Epidermal melanocyte (primary cell): ENCODE measurements around the gene TANC1.

Experiments used
- DNase-seq: peaks from one replicate; pipeline ENCODE4 v3.0.0; 2011; ENCODE audit warnings: low spot score; ENCODE audit not compliant: insufficient read length

The TANC1 gene

GRCh38 chr2:159111346-159111927 lies 143.0 kb downstream of the TANC1 start:
- DNase-seq = no peak

DNA sequence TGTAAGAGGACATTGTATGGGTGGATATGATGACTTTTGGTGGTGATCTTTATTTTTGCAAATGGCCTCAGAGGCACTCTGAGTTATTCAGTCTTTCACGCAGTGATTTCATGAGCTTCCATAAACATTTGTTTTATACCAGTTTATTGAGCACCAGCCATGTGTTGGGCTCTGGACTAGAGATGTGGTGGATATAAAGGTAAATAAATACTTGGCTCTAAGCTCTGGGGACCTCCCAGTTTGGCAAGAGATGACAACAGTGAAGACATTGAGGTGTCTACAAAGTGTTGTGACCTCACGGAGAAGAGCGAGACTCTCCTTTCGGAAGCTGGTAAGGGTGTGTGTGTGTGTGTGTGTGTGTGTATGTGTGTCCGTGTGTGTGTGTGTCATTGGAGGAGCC lies 146.4 kb downstream of the TANC1 start:
- no peak for DNase-seq

DNA sequence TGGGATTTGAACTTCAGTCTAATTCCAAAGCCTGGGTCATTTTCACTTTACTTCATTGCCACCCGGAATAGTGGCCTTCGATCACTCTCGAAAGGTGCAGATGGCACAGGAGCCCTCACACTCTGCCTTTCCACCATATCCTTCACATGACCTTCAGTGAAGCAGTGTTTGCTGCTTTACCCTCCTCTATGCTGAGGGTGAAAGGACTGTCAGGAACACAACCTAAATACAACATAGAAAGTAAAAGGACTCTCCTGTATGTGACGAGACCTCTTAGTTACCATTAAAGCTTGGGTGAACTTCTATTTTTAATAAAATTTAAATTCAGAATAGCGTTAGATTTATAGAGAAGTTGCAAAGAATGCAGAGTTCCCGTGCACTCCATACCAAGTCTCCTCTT lies 148.5 kb downstream of the TANC1 start:
- no peak for DNase-seq

- no peak for DNase-seq
Observed at GRCh38 chr2:159117658-159118057, 149.2 kb downstream of the TANC1 start.

- DNase-seq = no peak
Observed at GRCh38 chr2:159118115-159118858, 149.8 kb downstream of the TANC1 start.

DNA sequence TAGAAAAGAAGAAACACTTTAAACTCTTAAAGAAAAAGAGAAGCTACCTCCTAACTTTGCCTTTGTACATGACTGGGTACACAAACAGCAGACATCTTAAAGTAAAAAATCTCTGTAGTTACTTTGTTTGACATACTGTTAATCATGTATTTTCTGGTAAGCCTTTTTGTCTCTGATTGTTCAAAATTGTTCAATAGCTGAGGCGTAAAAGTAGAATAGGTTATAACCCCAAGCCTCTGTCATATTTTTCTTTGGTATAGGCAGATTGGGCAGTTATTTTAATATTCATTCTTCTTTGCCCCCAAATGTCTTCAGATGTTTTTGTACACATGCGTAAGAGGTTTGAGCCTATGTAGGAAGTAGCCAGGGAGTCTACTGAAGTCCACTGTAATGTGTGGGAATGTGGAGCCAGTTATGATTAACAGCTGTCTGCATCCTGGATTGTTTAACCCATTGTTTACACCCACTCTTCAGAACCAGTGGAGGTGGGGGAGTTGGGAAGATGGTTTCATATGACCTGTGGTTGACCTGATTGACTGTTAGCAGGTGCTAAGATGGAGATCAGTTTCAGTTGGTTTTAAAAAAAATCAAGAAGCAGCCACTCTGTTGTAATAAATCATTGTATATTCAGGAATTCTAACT lies 150.5 kb downstream of the TANC1 start:
- no peak for DNase-seq

DNA sequence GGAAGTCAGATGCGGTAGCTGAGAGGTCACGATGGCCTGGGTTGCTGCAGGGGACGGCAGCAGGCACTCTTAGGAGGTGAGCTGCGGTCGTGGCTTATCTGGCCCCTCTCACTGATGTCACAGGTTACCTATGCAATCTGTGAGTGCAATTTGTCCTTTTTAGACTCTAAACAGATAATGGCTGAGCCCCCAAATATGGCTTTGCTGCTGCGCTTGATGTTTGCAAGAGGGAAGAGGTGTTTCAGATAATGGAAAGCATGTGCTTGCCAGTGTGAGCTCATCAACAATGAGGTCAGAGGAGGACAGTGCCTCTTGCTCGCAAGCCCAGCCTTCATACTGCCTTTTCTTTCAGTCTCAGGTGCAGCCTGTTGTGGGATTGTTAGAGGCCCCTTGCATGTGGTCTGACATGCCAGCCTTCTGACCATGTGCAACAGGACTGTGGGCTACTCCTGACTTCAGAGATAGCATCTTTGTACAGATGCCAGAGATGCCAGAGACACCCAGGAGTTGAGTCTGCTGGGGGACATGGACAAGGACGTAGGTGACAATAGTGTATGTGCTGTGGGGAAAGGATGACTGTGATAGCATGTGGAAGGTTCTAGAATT lies 151.3 kb downstream of the TANC1 start:
- no peak for DNase-seq

DNA sequence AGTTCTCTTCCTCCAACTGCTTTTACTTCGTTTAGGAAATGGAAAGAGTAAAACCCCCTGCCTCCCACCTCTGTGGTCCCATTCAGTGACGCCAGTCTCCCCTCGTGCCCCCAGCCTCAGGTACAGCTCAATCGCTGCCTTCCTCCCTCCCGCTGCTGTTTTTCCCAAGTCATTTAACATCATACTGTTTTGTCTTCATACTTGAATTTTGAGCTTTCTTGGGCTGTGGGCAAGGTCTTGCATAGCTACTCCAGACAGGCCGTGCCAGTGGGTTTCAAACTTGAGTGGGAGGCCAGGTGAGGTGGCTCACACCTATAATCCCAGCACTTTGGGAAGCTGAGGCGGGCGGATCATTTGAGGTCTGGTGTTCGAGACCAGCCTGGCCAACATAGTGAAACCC lies 155.3 kb downstream of the TANC1 start:
- no peak for DNase-seq

- peak; percentile 31 for DNase-seq
Observed at GRCh38 chr2:159124441-159124911, 156.0 kb downstream of the TANC1 start.

- DNase-seq = no peak
Observed at GRCh38 chr2:159124931-159125467, 156.6 kb downstream of the TANC1 start.

GRCh38 chr2:159125858-159126257 lies 157.4 kb downstream of the TANC1 start:
- DNase-seq = no peak

GRCh38 chr2:159126432-159127022 lies 158.1 kb downstream of the TANC1 start:
- no peak for DNase-seq

GRCh38 chr2:159128191-159128590 lies 159.8 kb downstream of the TANC1 start:
- DNase-seq = no peak

DNA sequence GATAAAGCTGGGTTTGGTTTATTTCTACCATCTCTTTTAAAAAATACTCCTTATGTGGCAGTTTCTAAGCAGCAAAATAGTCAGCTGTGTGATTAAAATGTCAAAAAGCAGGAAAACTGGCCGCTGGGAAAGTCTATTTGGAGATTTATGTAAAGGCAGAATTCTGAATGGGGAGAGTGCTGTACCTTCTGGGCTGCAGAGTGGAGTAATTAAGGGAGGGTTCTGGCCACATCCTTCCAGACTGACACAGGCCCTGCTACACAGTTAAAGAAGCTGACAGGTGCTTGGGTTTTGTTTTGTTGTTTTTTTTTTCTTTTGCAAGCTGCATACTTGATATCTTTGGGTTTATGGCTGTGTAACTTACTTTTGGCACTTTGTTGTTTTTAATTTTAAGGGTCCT lies 160.8 kb downstream of the TANC1 start:
- DNase-seq = no peak

DNA sequence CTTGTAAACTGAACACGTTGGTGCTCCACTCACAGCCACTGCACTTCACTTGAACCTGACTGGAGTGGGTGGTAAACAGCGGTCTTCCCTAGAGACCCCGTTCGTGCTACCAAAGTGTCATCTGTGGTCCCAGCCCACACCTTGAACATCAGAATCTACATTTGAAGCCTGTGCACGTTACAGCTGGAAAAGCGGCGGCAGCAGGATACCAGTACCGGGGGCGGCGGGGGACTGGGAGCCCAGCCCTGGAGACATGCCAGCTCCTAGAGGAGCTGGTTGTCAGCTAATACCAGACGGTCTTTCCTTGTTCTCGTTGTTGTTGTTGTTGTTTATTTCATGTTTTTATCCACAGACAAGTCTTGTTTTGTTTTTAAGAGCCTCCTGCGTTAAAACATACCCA lies 161.4 kb downstream of the TANC1 start:
- no peak for DNase-seq

DNA sequence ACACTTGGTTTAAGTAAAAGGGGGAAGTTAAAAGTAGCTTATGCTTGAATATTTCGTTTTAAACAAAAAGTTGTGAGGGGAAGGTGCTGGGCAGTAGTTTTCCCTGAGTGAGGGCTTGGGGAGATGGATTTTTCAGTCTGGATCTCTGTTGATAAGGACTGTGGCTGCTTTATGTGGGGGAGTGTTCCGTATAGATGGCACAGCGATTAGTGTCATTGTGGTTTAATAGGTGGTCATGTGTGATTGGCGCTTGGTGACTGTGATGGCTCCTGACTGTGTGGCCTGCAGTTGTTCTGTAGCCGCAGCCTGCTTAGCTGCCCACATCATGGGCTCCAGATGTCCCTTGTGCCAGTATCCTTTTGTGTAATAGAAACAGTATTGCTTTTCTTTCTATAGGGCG lies 161.9 kb downstream of the TANC1 start:
- no peak for DNase-seq

DNA sequence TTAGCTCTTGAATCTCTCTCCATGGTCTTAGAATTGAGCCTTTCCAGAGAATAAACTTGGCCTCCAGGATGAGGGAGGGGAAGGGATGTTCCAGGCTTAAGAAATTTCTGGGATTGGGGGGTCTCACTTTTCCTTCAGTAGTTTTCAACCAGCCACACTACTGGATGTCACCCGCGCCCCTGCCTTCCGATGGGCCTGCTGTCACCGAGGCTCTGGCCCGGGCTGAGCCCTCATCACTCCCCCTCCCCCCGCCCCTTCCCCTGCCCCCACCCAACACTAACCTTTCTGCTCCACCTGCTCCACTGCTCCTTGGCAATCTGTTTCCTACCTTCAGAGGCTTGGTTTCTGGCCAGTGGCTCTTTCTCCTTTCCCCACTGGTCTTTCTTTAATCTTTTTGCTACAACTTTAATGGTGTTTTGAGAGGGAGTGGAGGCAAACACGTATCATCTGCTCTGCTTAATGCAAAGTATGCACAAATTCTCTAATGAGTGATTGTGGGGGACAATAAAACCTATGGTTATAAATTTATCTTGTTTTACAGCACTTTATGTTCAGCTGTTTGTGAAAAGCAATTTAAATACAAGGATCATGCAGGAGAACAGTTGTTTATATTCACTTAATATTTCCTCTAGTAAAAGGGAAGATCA lies 162.9 kb downstream of the TANC1 start:
- DNase-seq = no peak

DNA sequence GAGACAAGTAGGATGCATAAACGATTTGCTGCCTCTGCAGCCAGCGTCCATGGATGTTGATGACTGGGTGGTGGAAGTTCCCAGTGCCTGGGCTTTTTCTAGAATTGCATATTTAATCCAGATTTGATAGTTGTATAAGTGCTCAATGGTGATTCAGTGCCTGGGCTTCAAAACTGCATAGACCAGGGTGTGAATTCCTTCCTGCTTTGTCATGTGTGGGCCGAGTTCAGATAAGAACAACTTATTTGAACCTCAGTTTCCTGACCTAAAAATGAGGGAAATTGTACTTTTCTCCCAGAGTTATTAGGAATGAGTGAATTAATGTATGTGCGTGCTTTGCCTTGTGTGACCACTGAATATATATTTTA lies 163.5 kb downstream of the TANC1 start:
- DNase-seq = no peak

DNA sequence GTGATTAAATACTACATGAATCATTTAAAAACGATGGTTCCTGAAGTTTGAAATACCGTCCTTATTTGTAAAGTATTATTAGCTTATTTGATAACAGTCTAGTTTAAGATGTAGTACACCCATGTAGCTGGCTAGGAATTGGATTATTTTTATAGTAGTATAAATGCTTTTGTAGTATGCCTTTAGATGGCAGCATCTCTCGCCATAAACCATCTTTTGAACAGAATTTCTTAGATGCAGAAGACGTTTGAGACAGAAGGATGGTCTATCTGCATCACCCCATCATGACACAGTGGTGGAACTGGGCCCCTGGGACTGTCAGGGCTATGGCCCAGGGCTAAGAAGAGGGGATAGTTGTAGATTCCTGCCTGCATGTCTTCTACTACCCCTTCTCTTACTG lies 165.4 kb downstream of the TANC1 start:
- no peak for DNase-seq

DNA sequence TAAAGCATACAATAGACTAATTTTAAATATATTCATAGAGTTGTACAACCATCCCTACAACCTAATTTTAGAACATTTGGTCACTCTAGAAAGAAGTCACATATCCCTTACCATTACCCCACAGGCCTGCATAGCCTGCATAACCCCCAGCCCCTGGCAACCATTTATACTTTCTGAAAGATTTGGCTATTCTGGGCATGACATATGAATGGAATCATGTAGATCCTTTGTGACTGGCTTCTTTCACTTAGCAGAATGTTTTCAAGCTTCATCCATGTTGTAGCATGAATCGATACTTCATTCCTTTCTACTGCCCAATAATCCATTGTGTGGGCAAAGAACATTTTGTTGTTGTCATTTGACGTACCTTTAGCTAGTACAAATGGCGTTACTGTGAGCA lies 166.5 kb downstream of the TANC1 start:
- no peak for DNase-seq

DNA sequence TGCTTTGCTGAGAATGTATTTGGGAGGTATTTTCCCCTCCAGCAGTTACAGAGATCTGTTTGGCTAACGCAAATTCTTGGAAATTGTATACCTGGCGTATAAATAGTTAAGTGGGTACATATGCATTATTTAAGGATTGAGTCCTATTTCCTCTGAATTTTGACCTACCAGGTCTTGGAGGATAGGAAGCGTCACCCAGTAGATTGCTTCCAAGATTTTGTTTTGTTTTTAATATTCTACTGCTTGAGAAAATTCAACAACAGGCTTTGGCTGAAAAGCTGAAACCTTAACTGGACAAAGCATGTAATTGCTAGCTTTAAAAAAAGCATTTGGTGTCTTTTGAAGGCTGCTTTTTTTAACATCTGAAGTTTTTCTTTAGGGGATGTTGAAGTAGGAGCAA lies 168.0 kb downstream of the TANC1 start:
- no peak for DNase-seq
